ENCODE measurements around the gene RBM33.
A peak's percentile ranks its signal among the peaks of the same experiment; 100 is the strongest.
"Not testable (repeated sequence)": the region's sequence is repeated elsewhere in the genome, so short reads cannot be mapped to it uniquely, and the experiment has no call there.

RBM33 gene

DNA sequence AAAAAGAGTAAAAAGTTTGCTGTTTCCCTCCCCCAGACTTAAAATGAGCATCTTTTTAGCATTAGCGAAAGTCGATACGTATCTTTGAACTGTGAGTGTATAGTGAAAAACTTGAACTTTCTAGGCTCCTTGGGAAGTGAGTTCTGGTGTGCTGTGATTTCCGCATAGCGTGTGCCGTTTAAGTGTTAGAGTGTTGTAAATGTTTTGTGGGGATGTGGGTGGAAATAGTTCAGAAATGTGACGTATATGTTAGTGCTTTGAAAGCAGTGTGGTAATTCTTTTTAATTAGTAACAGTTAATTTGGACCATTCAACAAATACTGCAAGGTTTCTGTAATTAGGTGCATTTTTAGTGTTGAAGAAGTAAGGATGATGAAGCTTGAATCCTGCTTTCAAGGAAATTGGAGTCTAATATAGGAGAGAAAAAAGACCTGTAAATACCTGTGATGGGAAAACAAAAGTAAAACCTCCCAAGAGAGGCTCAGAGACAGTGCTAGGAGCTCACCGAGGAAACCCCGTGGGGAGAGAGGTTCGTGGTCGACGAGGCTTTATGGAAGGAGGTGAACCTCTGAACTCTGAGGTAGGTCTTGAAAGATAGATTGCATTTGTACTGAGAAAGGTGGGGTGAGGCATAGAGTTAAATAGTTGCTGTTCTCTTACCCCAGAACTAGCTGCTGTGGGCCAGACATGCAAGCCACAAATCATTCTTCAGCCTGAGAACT, 40.8 kb downstream of the RBM33 start:
- H3K27ac ChIP-seq = no peak overlapping the region
- TF ChIP-seq, protein P1, sequence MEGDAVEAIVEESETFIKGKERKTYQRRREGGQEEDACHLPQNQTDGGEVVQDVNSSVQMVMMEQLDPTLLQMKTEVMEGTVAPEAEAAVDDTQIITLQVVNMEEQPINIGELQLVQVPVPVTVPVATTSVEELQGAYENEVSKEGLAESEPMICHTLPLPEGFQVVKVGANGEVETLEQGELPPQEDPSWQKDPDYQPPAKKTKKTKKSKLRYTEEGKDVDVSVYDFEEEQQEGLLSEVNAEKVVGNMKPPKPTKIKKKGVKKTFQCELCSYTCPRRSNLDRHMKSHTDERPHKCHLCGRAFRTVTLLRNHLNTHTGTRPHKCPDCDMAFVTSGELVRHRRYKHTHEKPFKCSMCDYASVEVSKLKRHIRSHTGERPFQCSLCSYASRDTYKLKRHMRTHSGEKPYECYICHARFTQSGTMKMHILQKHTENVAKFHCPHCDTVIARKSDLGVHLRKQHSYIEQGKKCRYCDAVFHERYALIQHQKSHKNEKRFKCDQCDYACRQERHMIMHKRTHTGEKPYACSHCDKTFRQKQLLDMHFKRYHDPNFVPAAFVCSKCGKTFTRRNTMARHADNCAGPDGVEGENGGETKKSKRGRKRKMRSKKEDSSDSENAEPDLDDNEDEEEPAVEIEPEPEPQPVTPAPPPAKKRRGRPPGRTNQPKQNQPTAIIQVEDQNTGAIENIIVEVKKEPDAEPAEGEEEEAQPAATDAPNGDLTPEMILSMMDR (conservative IDR thresholded peaks at IDR 0.05) = no peak

DNA sequence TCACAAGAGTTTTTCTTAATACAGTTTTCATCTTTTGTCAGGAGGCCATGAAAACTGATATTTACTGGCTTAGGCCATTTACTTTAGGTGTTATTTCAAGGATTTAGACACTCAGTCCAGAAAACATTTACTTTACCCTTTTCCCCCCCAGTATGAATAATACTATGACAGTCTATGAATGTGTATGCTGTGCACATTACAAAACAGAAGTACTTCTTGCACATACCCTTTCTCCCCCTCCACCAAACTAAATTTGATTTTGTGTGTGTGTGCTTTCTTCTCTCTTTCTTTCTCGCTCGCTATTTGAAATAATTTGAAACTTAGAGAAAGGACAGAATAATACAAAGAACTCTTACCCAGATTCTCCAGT, 41.3 kb downstream of the RBM33 start:
- H3K27ac ChIP-seq = no peak overlapping the region
- TF ChIP-seq, protein P1 (conservative IDR thresholded peaks at IDR 0.05) = no peak

DNA sequence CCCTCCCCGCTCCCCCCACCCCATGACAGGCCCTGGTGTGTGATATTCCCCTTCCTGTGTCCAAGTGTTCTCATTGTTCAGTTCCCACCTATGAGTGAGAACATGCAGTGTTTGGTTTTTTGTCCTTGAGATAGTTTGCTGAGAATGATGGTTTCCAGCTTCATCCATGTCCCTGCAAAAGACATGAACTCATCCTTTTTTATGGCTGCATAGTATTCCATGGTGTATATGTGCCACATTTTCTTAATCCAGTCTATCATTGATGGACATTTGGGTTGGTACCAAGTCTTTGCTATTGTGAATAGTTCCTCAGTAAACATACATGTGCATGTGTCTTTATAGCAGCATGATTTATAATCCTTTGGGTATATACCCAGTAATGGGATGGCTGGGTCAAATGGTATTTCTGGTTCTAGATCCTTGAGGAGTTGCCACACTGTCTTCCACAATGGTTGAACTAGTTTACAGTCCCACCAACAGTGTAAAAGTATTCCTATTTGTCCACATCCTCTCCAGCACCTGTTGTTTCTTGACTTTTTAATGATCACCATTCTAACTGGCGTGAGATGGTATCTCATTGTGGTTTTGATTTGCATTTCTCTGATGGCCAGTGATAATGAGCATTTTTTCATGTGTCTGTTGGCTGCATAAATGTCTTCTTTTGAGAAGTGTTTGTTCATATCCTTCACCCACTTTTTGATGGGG, 42.3 kb downstream of the RBM33 start:
- H3K27ac ChIP-seq = not testable (repeated sequence)

DNA sequence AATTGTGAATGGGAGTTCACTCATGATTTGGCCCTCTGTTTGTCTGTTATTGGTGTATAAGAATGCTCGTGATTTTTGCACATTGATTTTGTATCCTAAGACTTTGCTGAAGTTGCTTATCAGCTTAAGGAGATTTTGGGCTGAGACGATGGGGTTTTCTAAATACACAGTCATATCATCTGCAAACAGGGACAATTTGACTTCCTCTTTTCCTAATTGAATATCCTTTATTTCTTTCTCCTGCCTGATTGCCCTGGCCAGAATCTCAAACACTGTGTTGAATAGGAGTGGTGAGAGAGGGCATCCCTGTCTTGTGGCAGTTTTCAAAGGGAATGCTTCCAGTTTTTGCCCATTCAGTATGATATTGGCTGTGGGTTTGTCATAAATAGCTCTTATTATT, 43.8 kb downstream of the RBM33 start:
- not testable (repeated sequence) for H3K27ac ChIP-seq

DNA sequence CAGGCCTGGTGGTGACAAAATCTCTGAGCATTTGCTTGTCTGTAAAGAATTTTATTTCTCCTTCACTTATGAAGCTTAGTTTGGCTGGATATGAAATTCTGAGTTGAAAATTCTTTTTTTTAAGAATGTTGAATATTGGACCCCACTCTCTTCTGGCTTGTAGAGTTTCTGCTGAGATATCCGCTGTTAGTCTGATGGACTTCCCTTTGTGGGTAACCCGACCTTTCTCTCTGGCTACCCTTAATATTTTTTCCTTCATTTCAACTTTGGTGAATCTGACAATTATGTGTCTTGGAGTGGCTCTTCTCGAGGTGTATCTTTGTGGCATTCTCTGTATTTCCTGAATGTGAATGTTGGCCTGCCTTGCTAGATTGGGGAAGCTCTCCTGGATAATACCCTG, 46.2 kb downstream of the RBM33 start:
- not testable (repeated sequence) for H3K27ac ChIP-seq

DNA sequence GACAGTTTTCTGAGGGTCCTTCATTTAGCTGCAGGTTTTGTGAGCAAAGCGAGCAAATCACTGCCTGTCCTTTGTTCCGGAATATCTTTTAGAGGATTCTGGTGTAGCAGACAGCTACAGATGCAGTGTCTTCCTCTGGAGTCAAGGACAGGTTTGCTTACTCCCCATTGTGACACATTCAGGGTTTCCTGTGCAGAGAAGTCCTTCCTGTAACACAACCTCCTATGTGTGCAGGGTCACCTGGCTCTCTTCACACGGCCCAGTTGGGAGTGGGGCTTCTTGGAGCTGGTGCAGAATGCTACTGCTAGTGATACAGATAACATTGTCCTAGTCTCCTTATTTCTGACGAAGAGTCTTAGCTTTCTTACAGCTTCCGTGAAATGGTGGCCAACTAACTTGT, 47.9 kb downstream of the RBM33 start:
- TF ChIP-seq, protein P1 (conservative IDR thresholded peaks at IDR 0.05) = no peak
- peak overlapping the region; percentile 18; the same call in 1 of the 2 replicates for H3K27ac ChIP-seq

DNA sequence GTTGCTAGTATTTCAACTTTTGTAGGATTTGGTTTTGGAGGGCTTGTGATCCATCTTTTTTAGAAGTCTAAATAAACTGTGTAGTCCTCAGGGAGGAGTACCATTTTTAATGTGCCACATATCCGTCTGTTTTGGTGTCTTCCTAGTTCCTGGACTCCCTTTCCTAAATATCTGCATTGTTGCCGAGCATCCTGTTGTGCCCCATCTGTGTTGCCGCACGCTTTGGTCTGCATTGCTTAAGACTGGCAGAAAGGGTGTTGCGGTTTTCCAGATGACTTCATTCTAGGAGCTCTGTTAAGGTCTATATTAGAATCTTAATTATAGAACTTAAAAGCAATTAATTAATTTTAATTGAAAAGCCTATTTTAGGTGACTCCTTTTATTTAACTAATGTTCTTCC, 49.4 kb downstream of the RBM33 start:
- TF ChIP-seq, protein P1 (conservative IDR thresholded peaks at IDR 0.05) = no peak
- no peak overlapping the region for H3K27ac ChIP-seq

DNA sequence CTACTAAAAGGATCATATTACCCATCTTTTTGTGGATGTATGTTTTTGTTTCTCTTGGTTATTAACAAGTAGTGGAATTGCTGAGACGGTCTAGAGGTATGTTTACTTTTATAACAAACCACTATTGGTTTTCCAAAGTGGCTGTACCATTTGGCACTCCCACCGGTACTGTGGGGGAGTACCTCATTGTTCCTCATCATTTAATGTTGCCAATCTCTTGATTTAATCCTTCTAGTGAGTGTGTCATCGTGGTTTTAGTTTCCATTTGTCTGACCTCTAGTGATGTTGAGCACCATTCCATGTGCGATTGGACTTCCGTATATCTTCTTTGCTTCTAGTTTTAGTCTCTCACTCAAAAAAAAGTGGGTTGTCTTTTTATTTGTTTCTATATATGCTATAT, 50.4 kb downstream of the RBM33 start:
- TF ChIP-seq, protein P1 (conservative IDR thresholded peaks at IDR 0.05) = no peak
- no peak overlapping the region for H3K27ac ChIP-seq

DNA sequence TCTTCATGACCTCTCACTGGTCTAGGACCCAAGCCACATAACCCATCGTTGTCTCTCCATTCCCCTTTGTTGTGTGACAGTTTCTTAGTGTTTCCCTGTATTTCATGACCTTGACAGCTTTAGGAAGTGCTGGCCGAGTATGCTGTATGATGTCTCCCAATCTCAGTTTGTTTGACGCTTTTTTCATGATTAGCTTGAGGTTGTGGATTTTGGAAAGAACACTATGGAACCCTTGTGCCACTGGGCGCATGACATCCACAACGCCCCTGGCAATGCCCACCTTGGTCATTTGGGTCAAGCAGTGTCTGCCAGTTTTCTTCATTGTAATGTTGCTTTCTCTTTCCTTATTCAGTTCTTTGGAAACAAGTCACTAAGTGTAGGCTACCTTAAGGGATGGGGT, 52.3 kb downstream of the RBM33 start:
- TF ChIP-seq, protein P1 (conservative IDR thresholded peaks at IDR 0.05) = no peak
- no peak overlapping the region for H3K27ac ChIP-seq
